Loucy (cell line): Measurements from ENCODE around the gene GPR17.

Experiments used
- H2AFZ ChIP-seq: fragments of 200-600 bp; sonication (generic); 2 replicates; pipeline ENCODE4 v1.6.0; 2016; ENCODE audit warnings: antibody characterized with exemption, mild to moderate bottlenecking, low read length, moderate library complexity
- H3F3A ChIP-seq: fragments of 200-600 bp; 2 replicates; pipeline ENCODE4 v1.6.0; 2016; ENCODE audit warnings: antibody characterized with exemption, low read depth, mild to moderate bottlenecking
- H3K27me3 ChIP-seq: fragments of 200-600 bp; sonication (generic); 2 replicates; pipeline ENCODE4 v1.6.1; 2014; ENCODE audit warnings: low read length, mild to moderate bottlenecking; ENCODE audit not compliant: insufficient read depth, poor library complexity, severe bottlenecking
- H3K36me3 ChIP-seq: fragments of 200-600 bp; sonication (generic); 2 replicates; pipeline ENCODE4 v1.6.1; 2016; ENCODE audit warnings: low read length; ENCODE audit not compliant: insufficient read depth
- H3K4me1 ChIP-seq: fragments of 200-600 bp; sonication (generic); 2 replicates; pipeline ENCODE4 v1.5.1; 2014; ENCODE audit warnings: low read length, mild to moderate bottlenecking; ENCODE audit not compliant: insufficient read depth, poor library complexity, severe bottlenecking
- H3K4me2 ChIP-seq: fragments of 200-600 bp; sonication (generic); 2 replicates; pipeline ENCODE4 v1.6.0; 2014; ENCODE audit warnings: antibody characterized with exemption, low read length, low read depth, mild to moderate bottlenecking; ENCODE audit not compliant: poor library complexity, severe bottlenecking
- H3K4me3 ChIP-seq: fragments of 200-600 bp; sonication (generic); 2 replicates; pipeline ENCODE4 v1.5.1; 2014; ENCODE audit warnings: low read length, mild to moderate bottlenecking, mixed read lengths; ENCODE audit not compliant: poor library complexity, severe bottlenecking
- H3K79me2 ChIP-seq: fragments of 200-600 bp; sonication (generic); 2 replicates; pipeline ENCODE4 v1.6.1; 2014; ENCODE audit warnings: low read length; ENCODE audit not compliant: insufficient read depth
- H3K9ac ChIP-seq: fragments of 200-600 bp; sonication (generic); 2 replicates; pipeline ENCODE4 v1.6.0; 2014; ENCODE audit warnings: mild to moderate bottlenecking, low read depth, low read length, moderate library complexity; ENCODE audit not compliant: poor library complexity, severe bottlenecking
- H3K9me2 ChIP-seq: fragments of 200-600 bp; sonication (generic); replicated peaks from 2 replicates; pipeline ENCODE4 v1.6.1; 2016; ENCODE audit warnings: low read depth, low read length, mixed read lengths
- H3K9me3 ChIP-seq: fragments of 200-600 bp; sonication (generic); 2 replicates; pipeline ENCODE4 v1.6.1; 2014; ENCODE audit warnings: mild to moderate bottlenecking, antibody characterized with exemption, low read length, low read depth; ENCODE audit not compliant: insufficient read depth
- H4K20me1 ChIP-seq: fragments of 200-600 bp; sonication (generic); 2 replicates; pipeline ENCODE4 v1.6.0; 2014; ENCODE audit warnings: antibody characterized with exemption, low read length, mild to moderate bottlenecking; ENCODE audit not compliant: insufficient read depth, poor library complexity, severe bottlenecking
- CTCF ChIP-seq: fragments of 200-600 bp; sonication (generic); conservative IDR thresholded peaks from 2 replicates; pipeline ENCODE4 v1.5.1; 2014; ENCODE audit warnings: mild to moderate bottlenecking, antibody characterized with exemption, low read length
- EZH2phosphoT487 ChIP-seq: fragments of 200-600 bp; IDR thresholded peaks from 2 replicates; pipeline ENCODE4 v1.6.1; 2018; ENCODE audit warnings: antibody characterized with exemption, mild to moderate bottlenecking, moderate library complexity, borderline replicate concordance

Gene GPR17

DNA sequence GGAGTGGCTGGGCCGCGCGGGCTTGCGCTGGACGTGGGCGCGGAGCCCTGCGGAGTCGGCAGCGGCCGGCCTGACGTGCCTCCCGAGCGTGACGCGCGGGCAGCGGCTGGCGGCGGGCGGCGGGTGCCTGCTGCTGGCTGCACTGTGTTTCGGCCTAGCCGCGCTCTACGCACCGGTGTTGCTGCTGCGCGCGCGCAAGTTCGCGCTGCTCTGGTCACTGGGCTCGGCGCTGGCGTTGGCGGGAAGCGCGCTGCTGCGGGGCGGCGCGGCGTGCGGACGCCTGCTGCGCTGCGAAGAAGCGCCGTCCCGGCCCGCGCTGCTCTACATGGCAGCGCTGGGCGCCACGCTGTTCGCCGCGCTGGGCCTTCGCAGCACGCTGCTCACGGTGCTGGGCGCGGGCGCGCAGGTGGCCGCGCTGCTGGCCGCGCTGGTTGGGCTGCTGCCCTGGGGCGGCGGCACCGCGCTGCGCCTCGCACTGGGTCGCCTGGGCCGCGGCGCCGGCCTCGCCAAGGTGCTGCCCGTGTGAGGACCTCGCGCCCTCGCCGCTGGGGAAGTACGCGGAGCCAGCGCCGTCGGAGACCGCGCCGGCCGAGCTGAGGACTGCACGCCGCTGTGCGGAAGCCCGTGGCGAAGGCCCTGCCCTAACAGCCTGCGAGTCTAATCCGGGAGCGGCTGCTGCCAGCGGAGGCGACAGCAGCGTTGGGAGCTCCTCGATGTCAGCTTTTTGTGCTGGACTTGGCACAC lies 55.9 kb downstream of the GPR17 start:
- H3K4me3 ChIP-seq: peak overlapping the region; percentile 78
- no peak for TF ChIP-seq EZH2phosphoT487
- TF ChIP-seq CTCF: 0 out of 2 replicates have a peak, but pooled peaks have one; percentile 17
- H3K4me2 ChIP-seq: peak overlapping the region; percentile 96
- peaks cover 3% of the 10 kb centered on the region; the same call in 1 of the 2 replicates for H3F3A ChIP-seq
- H3K27me3 ChIP-seq: no peaks in the 10 kb centered on the region
- peaks cover 26% of the 10 kb centered on the region for H3K79me2 ChIP-seq
- H3K9ac ChIP-seq: peak overlapping the region; percentile 76
- peak overlapping the region; percentile 69; the same call in 1 of the 2 replicates for H2AFZ ChIP-seq
- no peaks in the 10 kb centered on the region for H3K9me3 ChIP-seq
- no peaks in the 10 kb centered on the region; the same call in 1 of the 2 replicates for H3K36me3 ChIP-seq
- peaks cover 30% of the 10 kb centered on the region for H3K4me1 ChIP-seq
- peaks cover 26% of the 10 kb centered on the region for H4K20me1 ChIP-seq
- H3K9me2 ChIP-seq: no peaks in the 10 kb centered on the region
